ENCODE measurements around the gene ZNF653. TPM values are rescaled to one million over a fixed set of nuclear protein-coding genes. Genes with fewer than 3 reads are reported as not detected.

The ZNF653 gene
- total RNA-seq, 4 donors from 2014 or later = 8.6 to 33.7 (median 23.3) TPM

GRCh38 chr19:11551603-11552235 is 46.1 kb upstream of the ZNF653 start:
- DNase-seq = no peak
- Histone ChIP-seq H3K4me1 (peaks cover 0 to 9% (median 4%) of the 10 kb centered on the region in 4 donors), H3K27ac (peak overlapping the region; percentile 30 to 75 (median 66)), H3K27me3 (no peaks in the 10 kb centered on the region), H3K9me3 (no peaks in the 10 kb centered on the region), H3K36me3 (peaks cover 0 to 35% (median 0%) of the 10 kb centered on the region in 3 donors), H3K4me3 (no peak overlapping the region)
- TF ChIP-seq POLR2A (IDR thresholded peaks at IDR 0.05) (no peak), CTCF (IDR thresholded peaks at IDR 0.05) (peak in 1 of 6 experiments; percentile 18)

GRCh38 chr19:11550265-11550664 is 44.6 kb upstream of the ZNF653 start:
- Histone ChIP-seq H3K27ac (no peak overlapping the region), H3K4me3 (no peak overlapping the region), H3K27me3 (no peaks in the 10 kb centered on the region), H3K9me3 (no peaks in the 10 kb centered on the region), H3K4me1 (peaks cover 0 to 9% (median 3%) of the 10 kb centered on the region in 4 donors), H3K36me3 (peaks cover 0 to 33% (median 0%) of the 10 kb centered on the region in 3 donors)
- no peak for DNase-seq
- TF ChIP-seq CTCF (IDR thresholded peaks at IDR 0.05) (no peak), POLR2A (IDR thresholded peaks at IDR 0.05) (no peak)

GRCh38 chr19:11549386-11549953 is 43.8 kb upstream of the ZNF653 start:
- no peak overlapping the region for H3K4me3 ChIP-seq
- no peaks in the 10 kb centered on the region for H3K9me3 ChIP-seq
- peaks cover 0 to 25% (median 0%) of the 10 kb centered on the region in 3 donors for H3K36me3 ChIP-seq
- H3K4me1 ChIP-seq = peaks cover 0 to 9% (median 3%) of the 10 kb centered on the region in 4 donors
- H3K27ac ChIP-seq = no peak overlapping the region
- TF ChIP-seq CTCF (IDR thresholded peaks at IDR 0.05) (no peak), POLR2A (IDR thresholded peaks at IDR 0.05) (no peak)
- no peaks in the 10 kb centered on the region for H3K27me3 ChIP-seq
- no peak for DNase-seq

- DNase-seq = no peak
- no peak overlapping the region for H3K4me3 ChIP-seq
- TF ChIP-seq POLR2A (IDR thresholded peaks at IDR 0.05) = no peak
- no peak for TF ChIP-seq CTCF (IDR thresholded peaks at IDR 0.05)
- H3K27ac ChIP-seq = no peak overlapping the region
- no peaks in the 10 kb centered on the region for H3K9me3 ChIP-seq
- peaks cover 0 to 12% (median 0%) of the 10 kb centered on the region in 3 donors for H3K36me3 ChIP-seq
- no peaks in the 10 kb centered on the region for H3K27me3 ChIP-seq
- peaks cover 0 to 4% (median 0%) of the 10 kb centered on the region in 4 donors for H3K4me1 ChIP-seq
Observed at GRCh38 chr19:11547929-11548700, 42.5 kb upstream of the ZNF653 start.

- H3K4me3 ChIP-seq = peak overlapping the region in 1 of 4 donors; percentile 50
- H3K27me3 ChIP-seq = no peaks in the 10 kb centered on the region
- DNase-seq = no peak
- H3K9me3 ChIP-seq = no peaks in the 10 kb centered on the region
- no peaks in the 10 kb centered on the region for H3K36me3 ChIP-seq
- no peak for TF ChIP-seq CTCF (IDR thresholded peaks at IDR 0.05)
- no peak for TF ChIP-seq POLR2A (IDR thresholded peaks at IDR 0.05)
- peaks cover 0 to 2% (median 0%) of the 10 kb centered on the region in 4 donors for H3K4me1 ChIP-seq
- peak overlapping the region in 2 of 4 donors; percentile 79 to 93 for H3K27ac ChIP-seq
Observed at GRCh38 chr19:11541238-11541637, 35.6 kb upstream of the ZNF653 start.

Measured in Peyer's patch (tissue), 4 donors.